Activated T-cell treated with anti-CD3 and anti-CD28 coated beads, Interleukin-2, amount 50 U/mL, for 24 hours (primary cell): Measurements from ENCODE around the gene MNX1.

Experiments
- DNase-seq: peaks from one replicate; pipeline ENCODE4 v3.0.0-alpha.2; 2020
- H3K27ac Mint-ChIP-seq: 2 replicates; pipeline ENCODE4 v1.8.0; 2020; ENCODE audit warnings: mild to moderate bottlenecking, mixed read lengths
- H3K27me3 Mint-ChIP-seq: 2 replicates; pipeline ENCODE4 v1.8.0; 2020; ENCODE audit warnings: mixed read lengths
- H3K36me3 Mint-ChIP-seq: 2 replicates; pipeline ENCODE4 v1.8.0; 2020; ENCODE audit warnings: low read depth, mixed read lengths
- H3K4me1 Mint-ChIP-seq: 2 replicates; pipeline ENCODE4 v1.8.0; 2020; ENCODE audit warnings: low read depth, mixed read lengths
- H3K4me3 Mint-ChIP-seq: 2 replicates; pipeline ENCODE4 v1.8.0; 2020; ENCODE audit warnings: mild to moderate bottlenecking, moderate library complexity, mixed read lengths
- H3K9me3 Mint-ChIP-seq: 2 replicates; pipeline ENCODE4 v1.8.0; 2020; ENCODE audit warnings: mixed read lengths

MNX1 gene

DNA sequence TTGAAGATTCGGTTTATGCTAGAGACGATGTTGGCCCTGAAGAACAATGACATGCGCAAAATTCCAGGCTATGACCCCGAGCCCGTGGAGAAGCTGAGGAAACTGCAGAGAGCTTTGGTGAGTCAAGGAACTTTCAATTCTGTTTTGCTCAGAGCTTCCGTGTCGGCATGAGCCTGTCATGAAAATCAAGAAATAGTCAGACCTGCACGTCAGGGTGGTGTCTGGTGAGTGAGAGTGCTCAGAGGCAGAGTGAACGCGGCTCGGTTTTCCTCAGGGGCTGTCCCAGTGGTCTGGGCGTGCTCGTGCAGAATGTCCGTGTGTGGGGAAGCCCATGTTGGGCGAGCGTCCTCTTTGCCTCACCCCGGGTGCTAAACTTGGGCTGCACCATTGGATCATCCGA lies 48.3 kb downstream of the MNX1 start:
- DNase-seq, result no peak
- Mint-ChIP-seq H3K9me3 (no peaks in the 10 kb centered on the region), H3K27ac (peak overlapping the region; percentile 57), H3K4me1 (peaks cover 2% of the 10 kb centered on the region), H3K27me3 (no peaks in the 10 kb centered on the region), H3K4me3 (no peak overlapping the region), H3K36me3 (peaks cover 96% of the 10 kb centered on the region)

DNA sequence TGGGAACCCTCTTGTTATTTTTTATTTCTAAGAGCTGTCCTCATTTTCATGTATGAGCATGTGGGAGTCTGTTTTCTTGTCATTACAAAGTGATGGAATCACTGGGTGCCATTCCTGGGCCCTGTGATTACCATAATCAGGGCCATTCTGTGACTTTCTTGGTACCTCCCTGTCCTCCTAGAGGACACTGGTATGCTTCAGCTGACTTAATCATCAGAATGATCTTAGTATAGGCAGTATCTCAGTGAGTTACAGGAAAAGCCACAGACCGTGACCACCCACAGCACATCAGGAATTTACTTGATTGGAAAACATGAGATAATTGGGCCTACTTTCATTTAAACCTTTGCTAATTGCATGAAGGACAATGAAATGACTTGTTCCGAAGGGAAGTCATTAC lies 53.7 kb downstream of the MNX1 start:
- H3K27me3 Mint-ChIP-seq, result no peaks in the 10 kb centered on the region
- DNase-seq, result no peak
- no peak overlapping the region for H3K4me3 Mint-ChIP-seq
- H3K4me1 Mint-ChIP-seq, result peaks cover 36% of the 10 kb centered on the region
- H3K9me3 Mint-ChIP-seq, result no peaks in the 10 kb centered on the region
- peak overlapping the region; percentile 61 for H3K27ac Mint-ChIP-seq
- H3K36me3 Mint-ChIP-seq, result peaks cover 97% of the 10 kb centered on the region

DNA sequence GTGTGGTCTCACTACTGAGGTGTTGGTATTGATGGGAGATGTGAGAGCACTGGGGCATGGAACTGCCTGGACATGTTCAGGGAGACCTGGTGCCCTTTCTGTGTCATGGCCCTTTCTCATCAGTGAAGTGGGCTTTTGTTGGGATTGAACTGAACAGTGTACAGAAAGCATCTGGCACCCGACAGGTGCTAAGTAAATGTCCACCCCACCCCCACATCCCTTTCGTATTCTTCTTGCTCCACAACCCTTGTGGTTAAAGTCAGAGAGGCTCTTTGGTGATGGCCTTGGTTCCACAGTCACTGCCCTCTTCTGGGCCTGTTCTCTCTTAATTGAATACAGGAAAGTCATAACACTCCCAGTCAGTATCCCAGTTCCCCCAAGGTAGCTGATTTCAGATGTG lies 55.5 kb downstream of the MNX1 start:
- Mint-ChIP-seq H3K9me3 (no peaks in the 10 kb centered on the region), H3K36me3 (peaks cover 96% of the 10 kb centered on the region)

More for the DNA sequence above, 55.5 kb downstream of the MNX1 start:
- H3K27ac Mint-ChIP-seq, result no peak overlapping the region
- no peak for DNase-seq
- no peak overlapping the region for H3K4me3 Mint-ChIP-seq
- H3K4me1 Mint-ChIP-seq, result peaks cover 43% of the 10 kb centered on the region
- H3K27me3 Mint-ChIP-seq, result no peaks in the 10 kb centered on the region
